ENCODE data around the gene GAS2. TPM values are rescaled to one million over a fixed set of nuclear protein-coding genes. Genes with fewer than 3 reads are reported as not detected.

The GAS2 gene
- total RNA-seq, 1 donor from 2014 or later: 27.0 TPM

DNA sequence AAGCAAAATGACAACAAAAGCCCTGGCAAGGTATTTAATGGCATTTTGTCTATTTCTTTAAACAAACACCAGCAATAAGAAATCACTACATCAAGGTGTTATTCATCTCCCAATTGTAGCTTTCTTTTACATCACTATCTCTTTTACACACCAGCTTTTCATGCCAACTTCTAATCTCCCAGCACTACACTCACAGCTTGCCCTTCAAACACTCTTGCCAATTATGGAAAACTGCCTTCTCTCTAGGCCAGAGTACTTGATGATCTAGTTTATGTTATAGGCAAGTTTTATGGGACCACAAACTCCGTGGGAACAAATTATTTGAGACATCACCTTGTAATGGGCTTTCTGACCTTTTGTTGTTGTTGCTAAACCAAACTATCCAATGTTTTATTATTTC, 101.9 kb downstream of the GAS2 start:
- no peak for DNase-seq (ENCODE audit: low spot score in 2 of 2)
- intact Hi-C loops (cut with DNase I): no loop called here
- Histone ChIP-seq H3K4me1 (no peaks in the 10 kb centered on the region), H3K4me3 (no peak overlapping the region), H3K27me3 (no peaks in the 10 kb centered on the region), H3K9me3 (no peaks in the 10 kb centered on the region), H3K27ac (no peak overlapping the region), H3K36me3 (no peaks in the 10 kb centered on the region)
- TF ChIP-seq, protein P1, sequence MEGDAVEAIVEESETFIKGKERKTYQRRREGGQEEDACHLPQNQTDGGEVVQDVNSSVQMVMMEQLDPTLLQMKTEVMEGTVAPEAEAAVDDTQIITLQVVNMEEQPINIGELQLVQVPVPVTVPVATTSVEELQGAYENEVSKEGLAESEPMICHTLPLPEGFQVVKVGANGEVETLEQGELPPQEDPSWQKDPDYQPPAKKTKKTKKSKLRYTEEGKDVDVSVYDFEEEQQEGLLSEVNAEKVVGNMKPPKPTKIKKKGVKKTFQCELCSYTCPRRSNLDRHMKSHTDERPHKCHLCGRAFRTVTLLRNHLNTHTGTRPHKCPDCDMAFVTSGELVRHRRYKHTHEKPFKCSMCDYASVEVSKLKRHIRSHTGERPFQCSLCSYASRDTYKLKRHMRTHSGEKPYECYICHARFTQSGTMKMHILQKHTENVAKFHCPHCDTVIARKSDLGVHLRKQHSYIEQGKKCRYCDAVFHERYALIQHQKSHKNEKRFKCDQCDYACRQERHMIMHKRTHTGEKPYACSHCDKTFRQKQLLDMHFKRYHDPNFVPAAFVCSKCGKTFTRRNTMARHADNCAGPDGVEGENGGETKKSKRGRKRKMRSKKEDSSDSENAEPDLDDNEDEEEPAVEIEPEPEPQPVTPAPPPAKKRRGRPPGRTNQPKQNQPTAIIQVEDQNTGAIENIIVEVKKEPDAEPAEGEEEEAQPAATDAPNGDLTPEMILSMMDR (IDR thresholded peaks at IDR 0.05): no peak

DNA sequence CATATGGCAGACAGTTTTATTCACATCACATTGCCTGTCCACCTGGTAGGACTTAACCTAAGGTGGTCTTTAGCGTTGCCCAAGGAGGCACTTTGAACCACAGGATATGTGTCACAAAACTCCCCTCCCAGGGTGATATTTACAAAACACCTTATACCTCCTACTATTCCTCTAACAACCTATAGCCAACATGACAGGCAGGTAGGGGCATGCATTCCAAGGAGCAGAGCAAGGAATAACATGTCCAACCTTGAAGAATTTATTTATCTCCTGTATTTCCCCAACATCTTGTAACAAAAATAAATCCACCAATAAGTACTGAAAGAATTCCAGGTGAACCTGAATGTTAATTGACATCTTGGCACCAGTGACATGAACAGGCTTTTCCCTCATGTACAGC, 102.7 kb downstream of the GAS2 start:
- Histone ChIP-seq H3K4me1 (no peaks in the 10 kb centered on the region), H3K27ac (no peak overlapping the region), H3K27me3 (no peaks in the 10 kb centered on the region), H3K36me3 (no peaks in the 10 kb centered on the region), H3K9me3 (no peaks in the 10 kb centered on the region), H3K4me3 (no peak overlapping the region)
- intact Hi-C loops (cut with DNase I): no loop called here
- DNase-seq (ENCODE audit: low spot score in 2 of 2): no peak
- TF ChIP-seq, protein P1 (IDR thresholded peaks at IDR 0.05): no peak

DNA sequence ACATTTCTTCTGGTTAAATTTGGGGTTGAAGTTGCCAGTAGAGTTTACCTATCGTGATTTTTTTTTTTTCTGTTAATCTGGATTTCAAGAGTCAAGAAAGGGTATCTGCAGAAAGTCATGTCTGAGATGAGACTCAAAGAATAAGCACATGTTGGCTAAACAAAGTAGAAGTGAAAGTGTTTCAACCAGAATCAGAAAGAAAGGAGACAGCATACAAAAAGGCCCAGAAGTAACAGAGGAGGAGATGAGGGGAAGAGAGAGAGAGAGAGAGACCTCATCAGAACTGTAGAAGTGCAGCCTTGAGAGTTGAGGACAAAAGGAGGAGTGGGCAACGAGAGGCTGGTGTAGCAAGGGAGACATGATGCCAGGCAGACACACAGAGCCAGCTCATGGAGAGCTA, 108.3 kb downstream of the GAS2 start:
- H3K4me1 ChIP-seq: no peaks in the 10 kb centered on the region
- DNase-seq (ENCODE audit: low spot score in 2 of 2): no peak
- no peak overlapping the region for H3K4me3 ChIP-seq
- H3K9me3 ChIP-seq: no peaks in the 10 kb centered on the region
- H3K27me3 ChIP-seq: no peaks in the 10 kb centered on the region
- intact Hi-C loops (cut with DNase I): no loop called here
- H3K27ac ChIP-seq: no peak overlapping the region
- no peaks in the 10 kb centered on the region for H3K36me3 ChIP-seq
- TF ChIP-seq, protein P1 (IDR thresholded peaks at IDR 0.05): no peak

DNA sequence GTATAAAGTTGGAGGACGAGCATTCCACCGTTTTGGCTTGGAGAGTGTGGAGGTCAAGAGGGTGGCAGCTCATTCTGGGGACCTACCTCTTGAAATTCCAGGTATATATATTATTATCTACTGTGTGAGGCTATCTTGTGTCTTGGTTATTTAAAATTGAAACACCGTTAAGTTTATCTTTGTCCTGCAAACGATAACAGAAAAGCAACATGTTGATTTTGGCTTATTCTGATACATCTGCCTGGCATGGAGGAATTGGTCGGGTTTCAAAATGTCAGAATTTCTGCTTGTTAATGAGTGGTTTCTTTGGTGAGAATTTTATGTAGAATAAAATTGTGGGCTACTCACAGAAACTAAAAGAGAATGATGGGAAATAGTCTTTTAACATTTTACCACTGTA, 108.8 kb downstream of the GAS2 start:
- no peaks in the 10 kb centered on the region for H3K9me3 ChIP-seq
- TF ChIP-seq, protein P1 (IDR thresholded peaks at IDR 0.05): no peak
- no peak overlapping the region for H3K27ac ChIP-seq
- H3K4me3 ChIP-seq: no peak overlapping the region
- DNase-seq (ENCODE audit: low spot score in 2 of 2): no peak
- intact Hi-C loops (cut with DNase I): no loop called here
- no peaks in the 10 kb centered on the region for H3K36me3 ChIP-seq
- H3K4me1 ChIP-seq: no peaks in the 10 kb centered on the region
- no peaks in the 10 kb centered on the region for H3K27me3 ChIP-seq

DNA sequence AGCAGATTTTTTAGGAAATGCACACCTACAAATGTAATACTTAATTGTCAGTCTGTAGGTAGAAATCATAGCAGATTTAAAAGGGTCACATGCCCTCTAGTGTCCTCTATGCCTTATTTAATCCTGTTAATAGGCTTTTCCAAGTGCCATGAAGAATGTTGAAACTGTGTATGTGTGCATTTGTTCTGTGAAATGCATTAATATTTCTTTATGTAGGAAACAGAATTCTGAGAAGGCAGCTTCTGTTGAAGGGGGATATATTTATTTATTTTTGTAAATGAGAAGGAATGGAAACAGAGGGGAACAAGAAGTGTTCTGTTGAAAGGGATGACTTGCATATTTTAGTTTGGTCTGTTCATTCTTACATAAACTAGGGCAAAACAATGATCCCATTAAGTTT, 112.2 kb downstream of the GAS2 start:
- Histone ChIP-seq H3K27ac (no peak overlapping the region), H3K36me3 (no peaks in the 10 kb centered on the region), H3K27me3 (no peaks in the 10 kb centered on the region), H3K4me3 (no peak overlapping the region), H3K9me3 (no peaks in the 10 kb centered on the region), H3K4me1 (no peaks in the 10 kb centered on the region)
- DNase-seq (ENCODE audit: low spot score in 2 of 2): no peak
- intact Hi-C loops (cut with DNase I): no loop called here
- TF ChIP-seq, protein P1 (IDR thresholded peaks at IDR 0.05): no peak

DNA sequence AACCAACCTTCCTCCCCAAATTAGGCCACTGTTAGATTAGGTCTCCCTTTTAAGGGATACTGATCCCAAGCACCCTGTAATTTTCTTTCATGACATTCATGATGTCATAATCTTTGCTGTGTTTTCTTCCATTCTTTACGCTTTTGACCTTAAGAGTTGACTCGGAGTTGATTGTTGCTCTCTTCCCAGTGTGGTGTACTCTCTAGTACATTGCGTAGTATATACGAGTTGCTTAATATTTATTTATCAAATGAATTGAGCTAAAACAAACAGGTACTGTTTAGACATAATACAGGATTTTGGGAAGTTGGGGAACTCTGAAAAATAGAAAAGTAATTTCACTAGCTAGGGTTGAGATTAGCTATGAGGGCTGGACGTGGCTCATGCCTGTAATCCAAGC, 113.4 kb downstream of the GAS2 start:
- TF ChIP-seq, protein P1 (IDR thresholded peaks at IDR 0.05): no peak
- intact Hi-C loops (cut with DNase I): no loop called here
- Histone ChIP-seq H3K9me3 (no peaks in the 10 kb centered on the region), H3K27me3 (no peaks in the 10 kb centered on the region), H3K4me3 (no peak overlapping the region), H3K27ac (no peak overlapping the region), H3K36me3 (no peaks in the 10 kb centered on the region), H3K4me1 (no peaks in the 10 kb centered on the region)
- no peak for DNase-seq (ENCODE audit: low spot score in 2 of 2)
